ENCODE measurements around the gene IFFO2. TPM values are rescaled to one million over a fixed set of nuclear protein-coding genes. Genes with fewer than 3 reads are reported as not detected.
A peak's percentile ranks its signal among the peaks of the same experiment; 100 is the strongest.

The IFFO2 gene
- total and polyA plus RNA-seq, 2 of the 13 experiments (the other 11 are each of a cell fraction or from before 2014, with no cell fraction given): 7.3 to 16.7 TPM

GRCh38 chr1:18955441-18956192, 859 bp downstream of the IFFO2 start (continued):
- no peak for TF ChIP-seq KIAA2018 (CRISPR knock-in tag; IDR thresholded peaks at IDR 0.05; ENCODE audit: borderline replicate concordance)
- peak; percentile 21; the same call in 1 of the 2 replicates for TF ChIP-seq NFKB2 (CRISPR knock-in tag; IDR thresholded peaks at IDR 0.05; ENCODE audit: borderline replicate concordance)
- TF ChIP-seq, protein P1, sequence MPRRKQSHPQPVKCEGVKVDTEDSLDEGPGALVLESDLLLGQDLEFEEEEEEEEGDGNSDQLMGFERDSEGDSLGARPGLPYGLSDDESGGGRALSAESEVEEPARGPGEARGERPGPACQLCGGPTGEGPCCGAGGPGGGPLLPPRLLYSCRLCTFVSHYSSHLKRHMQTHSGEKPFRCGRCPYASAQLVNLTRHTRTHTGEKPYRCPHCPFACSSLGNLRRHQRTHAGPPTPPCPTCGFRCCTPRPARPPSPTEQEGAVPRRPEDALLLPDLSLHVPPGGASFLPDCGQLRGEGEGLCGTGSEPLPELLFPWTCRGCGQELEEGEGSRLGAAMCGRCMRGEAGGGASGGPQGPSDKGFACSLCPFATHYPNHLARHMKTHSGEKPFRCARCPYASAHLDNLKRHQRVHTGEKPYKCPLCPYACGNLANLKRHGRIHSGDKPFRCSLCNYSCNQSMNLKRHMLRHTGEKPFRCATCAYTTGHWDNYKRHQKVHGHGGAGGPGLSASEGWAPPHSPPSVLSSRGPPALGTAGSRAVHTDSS (CRISPR knock-in tag; conservative IDR thresholded peaks at IDR 0.05): no peak
- TF ChIP-seq ZNF460 (CRISPR knock-in tag; IDR thresholded peaks at IDR 0.05; ENCODE audit: borderline replicate concordance): no peak
- TF ChIP-seq, protein P2, sequence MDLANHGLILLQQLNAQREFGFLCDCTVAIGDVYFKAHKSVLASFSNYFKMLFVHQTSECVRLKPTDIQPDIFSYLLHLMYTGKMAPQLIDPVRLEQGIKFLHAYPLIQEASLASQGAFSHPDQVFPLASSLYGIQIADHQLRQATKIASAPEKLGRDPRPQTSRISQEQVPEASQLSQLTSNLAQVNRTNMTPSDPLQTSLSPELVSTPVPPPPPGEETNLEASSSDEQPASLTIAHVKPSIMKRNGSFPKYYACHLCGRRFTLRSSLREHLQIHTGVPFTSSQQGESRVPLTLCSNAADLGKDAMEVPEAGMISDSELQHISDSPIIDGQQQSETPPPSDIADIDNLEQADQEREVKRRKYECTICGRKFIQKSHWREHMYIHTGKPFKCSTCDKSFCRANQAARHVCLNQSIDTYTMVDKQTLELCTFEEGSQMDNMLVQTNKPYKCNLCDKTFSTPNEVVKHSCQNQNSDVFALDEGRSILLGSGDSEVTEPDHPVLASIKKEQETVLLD (CRISPR knock-in tag; IDR thresholded peaks at IDR 0.05; ENCODE audit: low read depth): no peak
- TF ChIP-seq, protein P3, sequence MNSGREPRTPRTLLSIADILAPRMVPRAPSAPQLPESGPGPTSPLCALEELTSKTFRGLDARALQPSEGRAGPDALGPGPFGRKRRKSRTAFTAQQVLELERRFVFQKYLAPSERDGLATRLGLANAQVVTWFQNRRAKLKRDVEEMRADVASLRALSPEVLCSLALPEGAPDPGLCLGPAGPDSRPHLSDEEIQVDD (CRISPR knock-in tag; IDR thresholded peaks at IDR 0.05; ENCODE audit: borderline replicate concordance): no peak
- 0 out of 2 replicates have a peak, but pooled peaks have one; percentile 60 for TF ChIP-seq RBFOX2 (IDR thresholded peaks at IDR 0.05; ENCODE audit: low read depth, low read length)
- TF ChIP-seq ZNF780A (CRISPR knock-in tag; IDR thresholded peaks at IDR 0.05): no peak
- TF ChIP-seq ZNF296 (CRISPR knock-in tag; conservative IDR thresholded peaks at IDR 0.05): 0 out of 2 replicates have a peak, but pooled peaks have one; percentile 66
- no peak for TF ChIP-seq ZBTB8A (CRISPR knock-in tag; IDR thresholded peaks at IDR 0.05; ENCODE audit: borderline replicate concordance, low read depth)
- no peak for TF ChIP-seq ZSCAN12 (CRISPR knock-in tag; IDR thresholded peaks at IDR 0.05)
- TF ChIP-seq SCMH1 (CRISPR knock-in tag; IDR thresholded peaks at IDR 0.05; ENCODE audit: borderline replicate concordance): no peak
